ENCODE data around the gene ERF.

ERF gene

GRCh38 chr19:42283188-42284065 is 28.5 kb upstream of the ERF start:
- Mint-ChIP-seq H3K9me3 (no peaks in the 10 kb centered on the region), H3K36me3 (peaks cover 5 to 12% of the 10 kb centered on the region in 2 donors), H3K4me1 (peaks cover 37 to 43% of the 10 kb centered on the region in 2 donors), H3K27me3 (no peaks in the 10 kb centered on the region), H3K4me3 (no peak overlapping the region), H3K27ac (no peak overlapping the region)
- ATAC-seq (replicated peaks) (peak; percentile 50 to 60), DNase-seq (peak; percentile 89)

GRCh38 chr19:42282819-42283187 is 27.9 kb upstream of the ERF start:
- no peaks in the 10 kb centered on the region for H3K9me3 Mint-ChIP-seq
- DNase-seq: no peak
- no peaks in the 10 kb centered on the region for H3K27me3 Mint-ChIP-seq
- peaks cover 41 to 45% of the 10 kb centered on the region in 2 donors for H3K4me1 Mint-ChIP-seq
- H3K4me3 Mint-ChIP-seq: no peak overlapping the region
- no peak for ATAC-seq (replicated peaks)
- H3K27ac Mint-ChIP-seq: no peak overlapping the region
- peaks cover 4 to 10% of the 10 kb centered on the region in 2 donors for H3K36me3 Mint-ChIP-seq

DNA sequence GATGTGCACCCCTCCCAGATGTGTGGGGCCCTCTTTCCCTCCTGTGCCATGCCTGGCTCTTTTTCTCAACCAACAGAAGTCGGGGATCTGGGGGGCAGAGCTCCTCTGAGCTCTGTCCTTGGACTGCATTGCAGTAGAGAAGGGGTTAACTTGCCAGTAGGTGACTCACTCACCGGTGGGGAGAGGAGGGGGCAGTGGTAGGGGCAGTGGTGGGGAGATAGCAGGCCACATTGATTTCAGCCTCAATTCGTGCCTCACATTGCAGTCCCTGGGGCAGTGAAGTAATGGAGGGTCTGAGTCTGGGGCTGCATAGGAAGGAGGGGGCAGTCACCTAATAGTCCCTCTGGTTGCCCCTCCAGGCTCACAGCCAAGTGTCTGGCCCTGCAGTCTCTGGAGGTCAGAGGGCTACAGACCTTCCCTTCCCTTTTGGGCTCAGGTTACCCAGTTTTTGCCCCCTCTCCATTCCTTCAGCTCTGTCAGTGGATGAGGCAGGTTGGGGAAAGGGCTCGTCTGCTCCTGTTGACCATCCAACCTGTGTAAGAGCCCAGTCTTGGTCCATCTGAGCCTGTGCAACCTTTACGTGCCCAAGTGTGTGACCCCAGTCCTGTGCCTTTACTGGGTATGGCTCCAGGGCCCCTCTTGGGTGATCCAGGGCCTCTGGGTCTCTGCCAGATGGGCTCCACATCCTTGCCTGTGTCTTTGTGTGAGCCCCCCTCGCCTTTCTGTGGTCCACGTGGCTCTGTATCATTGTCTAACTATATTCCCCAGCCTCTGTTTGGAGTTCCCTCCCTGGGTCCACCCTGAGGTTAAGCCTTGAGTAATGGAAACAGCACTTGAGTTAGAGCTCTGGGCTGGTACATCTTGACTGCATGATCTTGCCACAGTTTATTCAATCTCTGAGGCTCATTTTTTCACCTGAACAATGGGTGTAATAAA is 27.2 kb upstream of the ERF start:
- Mint-ChIP-seq H3K4me1 (peaks cover 47% of the 10 kb centered on the region in 2 donors), H3K36me3 (peaks cover 4 to 10% of the 10 kb centered on the region in 2 donors), H3K4me3 (peak overlapping the region; percentile 87 to 89), H3K27me3 (no peaks in the 10 kb centered on the region), H3K9me3 (no peaks in the 10 kb centered on the region), H3K27ac (peak overlapping the region; percentile 87)
- ATAC-seq (replicated peaks): no peak
- DNase-seq: no peak

DNA sequence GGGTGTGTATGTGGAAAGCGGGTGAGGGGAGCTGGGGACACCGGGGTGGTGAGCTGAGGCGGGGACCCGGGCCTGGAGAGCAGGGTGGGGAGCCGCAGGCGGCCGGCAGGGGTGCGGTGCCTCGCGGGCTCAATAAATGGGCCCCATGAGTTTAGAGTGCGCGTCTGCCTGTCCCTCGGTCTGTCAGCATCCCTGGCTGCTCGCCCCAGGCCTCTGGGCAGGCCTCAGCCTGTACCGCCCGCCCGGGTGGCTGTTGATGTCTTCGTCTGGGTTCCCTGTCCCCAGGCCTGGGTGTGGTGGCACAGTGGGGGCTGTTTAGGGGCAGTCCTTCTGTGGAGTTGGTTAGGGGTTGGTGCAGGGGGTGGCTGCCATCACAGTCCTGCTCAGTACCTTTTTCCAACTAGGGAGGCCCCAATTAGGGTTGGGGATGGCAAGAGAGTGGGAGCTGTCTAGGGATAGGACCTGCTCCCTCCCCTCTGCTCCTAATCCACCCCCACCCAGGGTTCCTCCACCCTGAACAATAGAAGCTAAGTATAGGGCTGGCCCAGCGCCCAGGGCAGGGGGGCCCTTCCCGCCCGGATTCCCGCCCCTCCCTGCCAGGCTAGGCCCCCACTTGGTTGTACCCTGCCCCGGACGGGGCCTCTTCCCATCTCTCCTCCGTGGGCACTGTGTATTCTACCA is 26.4 kb upstream of the ERF start:
- DNase-seq: peak; percentile 32
- peak overlapping the region; percentile 91 for H3K27ac Mint-ChIP-seq
- no peaks in the 10 kb centered on the region for H3K27me3 Mint-ChIP-seq
- H3K9me3 Mint-ChIP-seq: no peaks in the 10 kb centered on the region
- peaks cover 46% of the 10 kb centered on the region in 2 donors for H3K4me1 Mint-ChIP-seq
- peak overlapping the region; percentile 87 to 89 for H3K4me3 Mint-ChIP-seq
- ATAC-seq (replicated peaks): peak; percentile 1 to 5
- H3K36me3 Mint-ChIP-seq: peaks cover 4 to 10% of the 10 kb centered on the region in 2 donors

DNA sequence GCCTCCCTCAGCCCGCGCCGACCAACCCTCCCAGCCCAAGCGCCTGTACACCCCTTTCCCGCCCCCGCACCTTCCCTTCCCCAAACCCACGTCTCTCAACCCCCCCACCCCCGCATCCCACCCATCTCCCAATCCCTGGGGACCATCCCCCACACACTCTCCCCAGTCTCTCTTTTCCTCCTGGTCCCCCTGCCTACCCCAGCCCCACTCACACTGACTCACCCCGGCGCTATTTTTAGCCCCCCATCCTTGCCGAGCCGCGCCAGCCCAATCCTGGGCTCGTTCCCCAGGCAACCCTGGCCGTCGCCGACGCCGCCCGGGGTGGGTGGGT is 25.9 kb upstream of the ERF start:
- Mint-ChIP-seq H3K27ac (peak overlapping the region; percentile 91), H3K27me3 (no peaks in the 10 kb centered on the region), H3K4me3 (peak overlapping the region; percentile 87 to 89), H3K4me1 (peaks cover 46% of the 10 kb centered on the region in 2 donors), H3K36me3 (peaks cover 6 to 10% of the 10 kb centered on the region in 2 donors), H3K9me3 (no peaks in the 10 kb centered on the region)
- ATAC-seq (replicated peaks): peak; percentile 0 to 1
- no peak for DNase-seq

DNA sequence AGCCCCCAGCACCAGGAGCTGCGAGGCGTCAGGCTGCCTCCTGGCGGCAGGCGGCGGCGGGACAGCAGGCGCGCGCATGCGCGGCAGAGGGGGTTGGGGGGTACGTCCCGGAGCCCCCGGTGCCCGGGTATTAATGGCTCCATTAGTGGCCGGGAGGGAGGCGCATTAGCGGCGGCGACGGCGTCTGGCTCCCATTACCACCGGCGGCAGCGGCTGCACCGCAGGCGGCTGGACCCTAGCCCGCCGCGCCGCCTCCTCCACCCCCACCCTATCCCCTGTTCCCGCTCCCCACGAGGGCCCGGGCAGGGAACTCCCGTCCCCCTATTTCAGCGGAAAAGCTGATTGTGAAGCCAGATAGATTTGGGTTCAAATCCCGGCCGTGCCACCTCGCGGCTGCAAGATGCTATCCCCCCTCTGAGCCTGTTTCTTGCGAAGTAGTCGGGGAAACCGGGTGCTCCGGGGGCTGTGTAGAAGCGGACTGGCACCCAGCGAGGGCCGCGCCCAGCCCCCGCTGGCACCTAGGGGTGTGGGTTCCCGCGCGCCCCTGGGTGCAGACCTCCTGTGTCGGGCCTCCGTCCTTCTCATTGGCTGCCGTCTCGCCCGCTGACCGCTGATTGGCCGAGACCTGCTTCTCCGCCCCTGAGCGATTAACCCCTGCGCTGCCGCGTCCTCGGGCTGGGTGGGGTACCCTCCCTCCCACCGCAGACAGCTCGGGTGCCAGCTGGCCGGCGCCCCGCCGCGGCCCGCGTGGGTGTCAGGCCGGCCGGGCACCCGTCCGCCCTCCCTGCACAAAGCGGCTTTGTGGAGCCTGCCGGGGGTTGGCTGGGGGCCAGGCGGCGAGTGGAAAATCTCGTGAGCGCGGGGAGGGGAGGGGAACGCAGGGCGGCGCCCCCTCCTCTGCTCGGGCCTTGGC is 25.2 kb upstream of the ERF start:
- H3K9me3 Mint-ChIP-seq: no peaks in the 10 kb centered on the region
- H3K27ac Mint-ChIP-seq: peak overlapping the region; percentile 91
- H3K4me1 Mint-ChIP-seq: peaks cover 44% of the 10 kb centered on the region in 2 donors
- ATAC-seq (replicated peaks) (peak; percentile 55 to 63), DNase-seq (peak; percentile 91)
- H3K36me3 Mint-ChIP-seq: peaks cover 9 to 13% of the 10 kb centered on the region in 2 donors
- peak overlapping the region; percentile 87 to 89 for H3K4me3 Mint-ChIP-seq
- H3K27me3 Mint-ChIP-seq: no peaks in the 10 kb centered on the region

GRCh38 chr19:42279155-42279901 is 24.4 kb upstream of the ERF start:
- no peak for ATAC-seq (replicated peaks)

GRCh38 chr19:42278452-42279154 is 23.7 kb upstream of the ERF start:
- H3K27ac Mint-ChIP-seq: peak overlapping the region; percentile 88
- no peak for ATAC-seq (replicated peaks)
- H3K9me3 Mint-ChIP-seq: no peaks in the 10 kb centered on the region
- no peak for DNase-seq
- peaks cover 19 to 25% of the 10 kb centered on the region in 2 donors for H3K36me3 Mint-ChIP-seq
- no peaks in the 10 kb centered on the region for H3K27me3 Mint-ChIP-seq
- H3K4me3 Mint-ChIP-seq: peak overlapping the region; percentile 87 to 89
- peaks cover 45 to 49% of the 10 kb centered on the region in 2 donors for H3K4me1 Mint-ChIP-seq

More at GRCh38 chr19:42279155-42279901, 24.4 kb upstream of the ERF start:
- H3K36me3 Mint-ChIP-seq: peaks cover 17% of the 10 kb centered on the region in 2 donors
- no peaks in the 10 kb centered on the region for H3K9me3 Mint-ChIP-seq
- no peaks in the 10 kb centered on the region for H3K27me3 Mint-ChIP-seq
- peak overlapping the region; percentile 87 to 89 for H3K4me3 Mint-ChIP-seq
- H3K4me1 Mint-ChIP-seq: peaks cover 42 to 46% of the 10 kb centered on the region in 2 donors
- H3K27ac Mint-ChIP-seq: peak overlapping the region; percentile 88
- no peak for DNase-seq

DNA sequence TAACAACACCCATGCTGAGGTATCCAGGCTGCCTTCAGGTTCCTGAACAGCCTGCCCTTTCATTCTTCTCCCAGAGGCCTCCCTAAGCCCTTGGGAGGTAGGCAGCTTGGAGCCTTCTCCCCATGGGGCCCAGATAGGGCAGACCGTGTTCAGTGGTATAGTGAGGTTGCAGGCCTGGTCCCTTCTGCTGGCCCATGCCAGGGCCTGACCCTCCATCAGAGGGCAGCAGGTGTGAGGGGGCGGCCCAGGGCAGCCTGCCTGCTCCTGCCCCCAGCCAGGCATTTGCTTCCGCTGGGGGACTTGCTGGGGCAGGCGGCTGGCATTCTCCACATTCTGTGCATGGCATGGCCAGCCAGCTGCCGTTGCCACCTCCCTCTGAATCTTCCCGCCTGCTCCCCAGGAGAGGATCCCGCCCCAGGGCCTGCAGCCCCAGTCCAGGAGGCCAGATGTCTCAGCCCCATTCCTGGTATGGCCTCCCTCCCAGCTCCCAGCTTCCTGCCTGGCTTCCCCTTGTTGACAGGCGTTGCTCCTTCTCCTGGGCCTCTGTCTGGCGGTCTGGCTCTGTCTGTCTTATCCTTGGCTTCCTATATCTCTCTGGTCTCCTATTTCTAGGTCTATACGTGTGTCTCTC is 23.0 kb upstream of the ERF start:
- Mint-ChIP-seq H3K27ac (peak overlapping the region; percentile 3), H3K4me1 (peaks cover 45 to 49% of the 10 kb centered on the region in 2 donors), H3K27me3 (no peaks in the 10 kb centered on the region), H3K9me3 (no peaks in the 10 kb centered on the region), H3K36me3 (peaks cover 21 to 31% of the 10 kb centered on the region in 2 donors), H3K4me3 (peak overlapping the region in 1 of 2 donors; percentile 29)
- DNase-seq (no peak), ATAC-seq (replicated peaks) (no peak)

- no peak overlapping the region for H3K4me3 Mint-ChIP-seq
- H3K9me3 Mint-ChIP-seq: no peaks in the 10 kb centered on the region
- peaks cover 39 to 49% of the 10 kb centered on the region in 2 donors for H3K4me1 Mint-ChIP-seq
- H3K27me3 Mint-ChIP-seq: no peaks in the 10 kb centered on the region
- H3K27ac Mint-ChIP-seq: no peak overlapping the region
- ATAC-seq (replicated peaks) (no peak), DNase-seq (no peak)
- H3K36me3 Mint-ChIP-seq: peaks cover 24 to 31% of the 10 kb centered on the region in 2 donors
Observed at GRCh38 chr19:42276821-42277220, 21.9 kb upstream of the ERF start.

DNA sequence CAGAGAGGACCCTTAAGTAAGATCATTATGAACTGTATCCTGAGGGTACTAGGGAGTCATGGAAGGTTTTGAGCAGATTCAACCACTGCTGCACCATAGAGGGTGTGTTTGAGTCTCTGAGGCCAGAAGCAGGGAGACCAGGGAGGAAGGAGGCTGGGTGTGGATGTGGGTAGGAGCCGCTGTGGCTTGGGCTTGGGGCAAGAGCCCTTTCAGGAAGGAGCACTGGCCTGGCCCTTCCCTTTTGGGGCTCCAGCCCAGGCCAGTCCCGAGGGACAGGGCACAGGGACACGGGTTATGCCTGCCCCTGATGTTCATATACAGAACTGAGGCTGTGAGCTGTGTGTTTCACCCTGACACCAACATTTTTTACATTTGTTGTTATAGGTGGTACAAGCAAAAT is 21.4 kb upstream of the ERF start:
- no peak for DNase-seq
- Mint-ChIP-seq H3K27me3 (no peaks in the 10 kb centered on the region), H3K36me3 (peaks cover 29 to 36% of the 10 kb centered on the region in 2 donors), H3K27ac (no peak overlapping the region), H3K4me1 (peaks cover 39 to 53% of the 10 kb centered on the region in 2 donors), H3K4me3 (no peak overlapping the region), H3K9me3 (no peaks in the 10 kb centered on the region)
- no peak for ATAC-seq (replicated peaks)

DNA sequence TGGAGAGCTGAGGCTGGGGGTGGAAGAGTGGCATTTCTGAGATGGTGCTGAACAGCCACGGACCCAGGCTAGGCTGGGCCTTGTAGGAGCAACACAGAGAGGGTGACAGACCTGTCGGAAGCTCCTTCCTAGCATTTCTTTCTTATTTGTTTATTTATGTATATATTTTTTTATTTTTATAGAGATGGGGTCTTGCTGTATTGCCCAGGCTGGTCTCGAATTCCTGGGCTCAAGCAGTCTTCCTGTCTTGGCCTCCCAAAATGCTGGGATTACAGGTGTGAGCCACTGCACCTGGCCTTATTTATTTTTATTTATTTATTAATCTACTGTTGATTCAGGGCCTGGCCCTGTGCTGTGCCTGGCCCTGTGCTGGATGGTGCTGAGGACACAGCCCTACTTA is 20.6 kb upstream of the ERF start:
- Mint-ChIP-seq H3K4me1 (peaks cover 43 to 61% of the 10 kb centered on the region in 2 donors), H3K9me3 (no peaks in the 10 kb centered on the region), H3K27ac (no peak overlapping the region), H3K4me3 (peak overlapping the region in 1 of 2 donors; percentile 37), H3K27me3 (no peaks in the 10 kb centered on the region), H3K36me3 (peaks cover 30 to 40% of the 10 kb centered on the region in 2 donors)
- no peak for ATAC-seq (replicated peaks)
- no peak for DNase-seq
